Spleen (tissue), 13 donors: ENCODE measurements around the gene ATP8B2. TPM values are rescaled to one million over a fixed set of nuclear protein-coding genes. Genes with fewer than 3 reads are reported as not detected.
"Not testable (repeated sequence)": the region's sequence is repeated elsewhere in the genome, so short reads cannot be mapped to it uniquely, and the experiment has no call there.

ENCODE experiments used
- DNase-seq: peaks from one replicate; pipeline ENCODE4 v3.0.0-alpha.2; 2020
- H3K27ac ChIP-seq, 8 donors: fragments of 200-600 bp; sonication (generic) in 7 of 8; 1 replicate in 4 of 8; 2 replicates in 4 of 8; pipeline versions ENCODE4 v1.5.0 to v1.8.0; 2016 to 2021; ENCODE audit warnings: inconsistent platforms in 4 of 8, mild to moderate bottlenecking in 4 of 8, moderate library complexity in 1 of 8
- H3K27me3 ChIP-seq, 7 donors: fragments of 200-600 bp; sonication (generic) in 6 of 7; replicated peaks in 1 of 7; 1 replicate in 4 of 7; 2 replicates in 3 of 7; pipeline versions ENCODE4 v1.5.0 to v1.8.0; 2016 to 2021; ENCODE audit warnings: inconsistent platforms in 3 of 7, mild to moderate bottlenecking in 1 of 7
- H3K36me3 ChIP-seq, 6 donors: fragments of 200-600 bp; sonication (generic) in 5 of 6; 1 replicate in 4 of 6; 2 replicates in 2 of 6; pipeline versions ENCODE4 v1.5.0 to v1.8.0; 2016 to 2021; ENCODE audit warnings: inconsistent platforms in 2 of 6
- H3K4me1 ChIP-seq, 6 donors: fragments of 200-600 bp; sonication (generic) in 5 of 6; 1 replicate in 3 of 6; 2 replicates in 3 of 6; pipeline versions ENCODE4 v1.5.0 to v1.8.0; 2016 to 2021; ENCODE audit warnings: inconsistent platforms in 3 of 6
- H3K4me3 ChIP-seq, 8 donors: fragments of 200-600 bp; sonication (generic) in 7 of 8; 1 replicate in 4 of 8; 2 replicates in 4 of 8; pipeline versions ENCODE4 v1.5.0 to v1.8.0; 2016 to 2021; ENCODE audit warnings: inconsistent platforms in 4 of 8, mild to moderate bottlenecking in 4 of 8, moderate library complexity in 2 of 8
- H3K9me3 ChIP-seq, 8 donors: fragments of 200-600 bp; sonication (generic) in 7 of 8; 1 replicate in 4 of 8; 2 replicates in 4 of 8; pipeline versions ENCODE4 v1.5.0 to v1.8.0; 2016 to 2021; ENCODE audit warnings: inconsistent platforms in 4 of 8
- POLR2A ChIP-seq, 3 donors: fragments of 450-650 bp; IDR thresholded peaks; one replicate each; pipeline ENCODE4 v1.5.1; 2017; ENCODE audit warnings: antibody characterized with exemption in 3 of 3, mild to moderate bottlenecking in 1 of 3
- POLR2AphosphoS5 ChIP-seq, 3 donors: sonication (generic); formaldehyde crosslinking; IDR thresholded peaks; one replicate each; pipeline ENCODE4 v1.5.1; 2017; ENCODE audit warnings: antibody characterized with exemption in 3 of 3
- WGBS, 5 donors: extraction: QIAGEN DNeasy Blood & Tissue Kit in 3 of 5; methylation state at CpG; one replicate each; pipeline versions ENCODE4 v1.1.5 to v1.1.7; 2013 to 2018; 5-methylcytosine and 5-hydroxymethylcytosine counted together
- intact Hi-C: fragments of 100-400 bp; cut with DNase I; formaldehyde crosslinking; loops from one replicate; pipeline ENCODE4 v1.15.0; 2023; ENCODE audit warnings: low total_unique reads
- long read RNA-seq, 2 donors: transcript quantifications; one replicate each; lab custom pipeline, GENCODE V29; 2026
- polyA plus RNA-seq, 3 donors: library from polyadenylated mRNA; stranded (reverse); fragments of 200-250 nt; gene quantifications; one replicate each; pipeline ENCODE4 v1.2.1, GENCODE V29; 2013
- total RNA-seq, 7 donors: library from RNA; depleted of rRNA in 3 of 7; stranded (reverse); fragments of >200 nt in 3 of 7; fragmentation: NEBNext Ultra II Directional in 4 of 7; extraction: Animal tissue kit (Norgen Biotek cat#: 25700) in 4 of 7; gene quantifications; one replicate each; pipeline versions ENCODE4 v1.1.0 to v1.2.1, GENCODE V29; 2016 to 2021
- TF ChIP-seq, protein P1 (sequence below), 11 experiments: fragments of 200-600 bp in 7 of 11; fragments of 450-650 bp in 4 of 11; sonication (generic) in 4 of 11; IDR thresholded peaks in 8 of 11; conservative IDR thresholded peaks in 3 of 11; 1 replicate in 7 of 11; 2 replicates in 4 of 11; pipeline versions ENCODE4 v1.4.0 to v1.8.0; 2016 to 2021; ENCODE audit warnings: antibody characterized with exemption in 11 of 11, inconsistent platforms in 4 of 11, mild to moderate bottlenecking in 1 of 11
- donor health status: healthy with polysubstance abuse.
- donor health status: DM: no; HTN: no; CAD: no; lungs with moderate emphysema.
- donor health status: DM: no; HTN: no; CAD: no.
- donor health status: Bipolar disorder and iron deficiency.
- donor health status: healthy.
- donor health status: DM: no; HTN: no; CAD: no.
- donor health status: DM: yes; HTN: yes; CAD: no.

ATP8B2 gene, protein sequence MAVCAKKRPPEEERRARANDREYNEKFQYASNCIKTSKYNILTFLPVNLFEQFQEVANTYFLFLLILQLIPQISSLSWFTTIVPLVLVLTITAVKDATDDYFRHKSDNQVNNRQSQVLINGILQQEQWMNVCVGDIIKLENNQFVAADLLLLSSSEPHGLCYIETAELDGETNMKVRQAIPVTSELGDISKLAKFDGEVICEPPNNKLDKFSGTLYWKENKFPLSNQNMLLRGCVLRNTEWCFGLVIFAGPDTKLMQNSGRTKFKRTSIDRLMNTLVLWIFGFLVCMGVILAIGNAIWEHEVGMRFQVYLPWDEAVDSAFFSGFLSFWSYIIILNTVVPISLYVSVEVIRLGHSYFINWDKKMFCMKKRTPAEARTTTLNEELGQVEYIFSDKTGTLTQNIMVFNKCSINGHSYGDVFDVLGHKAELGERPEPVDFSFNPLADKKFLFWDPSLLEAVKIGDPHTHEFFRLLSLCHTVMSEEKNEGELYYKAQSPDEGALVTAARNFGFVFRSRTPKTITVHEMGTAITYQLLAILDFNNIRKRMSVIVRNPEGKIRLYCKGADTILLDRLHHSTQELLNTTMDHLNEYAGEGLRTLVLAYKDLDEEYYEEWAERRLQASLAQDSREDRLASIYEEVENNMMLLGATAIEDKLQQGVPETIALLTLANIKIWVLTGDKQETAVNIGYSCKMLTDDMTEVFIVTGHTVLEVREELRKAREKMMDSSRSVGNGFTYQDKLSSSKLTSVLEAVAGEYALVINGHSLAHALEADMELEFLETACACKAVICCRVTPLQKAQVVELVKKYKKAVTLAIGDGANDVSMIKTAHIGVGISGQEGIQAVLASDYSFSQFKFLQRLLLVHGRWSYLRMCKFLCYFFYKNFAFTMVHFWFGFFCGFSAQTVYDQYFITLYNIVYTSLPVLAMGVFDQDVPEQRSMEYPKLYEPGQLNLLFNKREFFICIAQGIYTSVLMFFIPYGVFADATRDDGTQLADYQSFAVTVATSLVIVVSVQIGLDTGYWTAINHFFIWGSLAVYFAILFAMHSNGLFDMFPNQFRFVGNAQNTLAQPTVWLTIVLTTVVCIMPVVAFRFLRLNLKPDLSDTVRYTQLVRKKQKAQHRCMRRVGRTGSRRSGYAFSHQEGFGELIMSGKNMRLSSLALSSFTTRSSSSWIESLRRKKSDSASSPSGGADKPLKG
- total RNA-seq (100 to 1,000 TPM in 2 of 7 donors, 10 to 100 TPM in 5; 42.3 to 107 (median 66.7) TPM), polyA plus RNA-seq (10 to 100 TPM in 1 of 3 donors, 1 to 10 TPM in 2; 5.4 to 17.0 (median 6.4) TPM)
- long read RNA-seq, donor 1, partial matches to known transcripts: 0 of 1 reads
- long read RNA-seq, donor 1, other reads (novel, unspliced or antisense): 0 of 1 reads
- long read RNA-seq, donor 2: 0 reads

DNA sequence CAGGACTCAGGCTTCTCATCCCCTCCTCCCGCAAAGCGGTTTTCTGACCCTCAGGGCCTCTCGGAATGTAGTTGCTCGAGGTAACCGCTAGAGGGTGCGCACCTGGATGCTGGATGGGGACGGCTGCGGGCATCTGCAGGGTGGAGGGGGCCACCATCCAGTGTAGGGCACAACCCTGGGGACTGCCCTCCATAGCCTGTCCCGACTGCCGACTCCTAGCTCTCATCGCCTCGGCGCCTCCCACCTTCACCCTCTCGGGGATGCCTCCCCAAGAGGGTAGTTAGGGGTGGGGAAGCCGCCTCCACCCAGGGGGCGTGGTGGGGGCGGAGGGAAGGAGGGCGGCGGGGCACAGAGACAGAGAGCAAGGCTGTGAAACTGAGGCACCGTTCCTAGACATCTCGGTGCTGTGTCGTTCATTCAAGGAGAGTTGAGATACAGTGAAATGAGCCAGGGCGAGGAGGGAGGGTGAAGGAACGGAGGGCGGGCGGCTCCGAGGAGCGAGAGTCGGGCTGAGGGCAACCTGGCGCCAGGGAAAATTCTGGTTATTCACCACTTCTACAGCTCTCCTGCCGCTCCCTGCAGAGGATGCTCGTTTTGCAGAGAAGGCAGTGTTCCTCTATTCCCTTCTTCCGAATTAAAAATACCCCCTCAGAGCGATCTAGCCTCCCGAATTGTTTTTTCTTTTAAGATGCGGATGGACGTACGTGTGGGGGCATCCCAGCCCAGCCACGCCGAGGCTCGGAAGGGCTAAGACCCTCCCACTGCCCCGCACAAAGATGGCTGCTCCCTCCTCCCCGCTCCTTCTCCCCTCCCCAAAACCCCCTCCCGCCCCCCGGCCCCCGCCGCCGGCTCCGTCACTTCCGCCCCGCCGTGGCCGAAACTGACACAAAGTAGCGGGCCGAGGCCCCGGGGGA is at the start of gene ATP8B2:
Gene ATP8B2 (plus strand): TSS at position 857 of the 914 bp plus-strand sequence. CDS start 2,617 bp downstream, outside the sequence.
- Histone ChIP-seq H3K27ac (peak within 1 kb of the TSS; percentile 59 to 93 (median 88)), H3K36me3 (no peaks in the 10 kb centered on the region), H3K4me1 (peaks cover 34 to 61% (median 52%) of the 10 kb centered on the region in 6 donors), H3K9me3 (no peaks in the 10 kb centered on the region), H3K4me3 (peak within 1 kb of the TSS; percentile 55 to 88 (median 74)), H3K27me3 (peaks cover 0 to 52% (median 0%) of the 10 kb centered on the region in 7 donors)
- intact Hi-C loops: no loop called here
- TF ChIP-seq POLR2A (IDR thresholded peaks at IDR 0.05) (no peak), POLR2AphosphoS5 (IDR thresholded peaks at IDR 0.05) (peak; percentile 50 to 62 (median 56))
- TF ChIP-seq, protein P1, sequence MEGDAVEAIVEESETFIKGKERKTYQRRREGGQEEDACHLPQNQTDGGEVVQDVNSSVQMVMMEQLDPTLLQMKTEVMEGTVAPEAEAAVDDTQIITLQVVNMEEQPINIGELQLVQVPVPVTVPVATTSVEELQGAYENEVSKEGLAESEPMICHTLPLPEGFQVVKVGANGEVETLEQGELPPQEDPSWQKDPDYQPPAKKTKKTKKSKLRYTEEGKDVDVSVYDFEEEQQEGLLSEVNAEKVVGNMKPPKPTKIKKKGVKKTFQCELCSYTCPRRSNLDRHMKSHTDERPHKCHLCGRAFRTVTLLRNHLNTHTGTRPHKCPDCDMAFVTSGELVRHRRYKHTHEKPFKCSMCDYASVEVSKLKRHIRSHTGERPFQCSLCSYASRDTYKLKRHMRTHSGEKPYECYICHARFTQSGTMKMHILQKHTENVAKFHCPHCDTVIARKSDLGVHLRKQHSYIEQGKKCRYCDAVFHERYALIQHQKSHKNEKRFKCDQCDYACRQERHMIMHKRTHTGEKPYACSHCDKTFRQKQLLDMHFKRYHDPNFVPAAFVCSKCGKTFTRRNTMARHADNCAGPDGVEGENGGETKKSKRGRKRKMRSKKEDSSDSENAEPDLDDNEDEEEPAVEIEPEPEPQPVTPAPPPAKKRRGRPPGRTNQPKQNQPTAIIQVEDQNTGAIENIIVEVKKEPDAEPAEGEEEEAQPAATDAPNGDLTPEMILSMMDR (IDR thresholded peaks at IDR 0.05 in 8 of 11, conservative IDR thresholded peaks at IDR 0.05 in 3 of 11): peak; percentile 83 to 96 (median 90)
- peak; percentile 93 for DNase-seq
- 1 to 2% (median 1%) methylated on average over 44 to 56 of the region's 56 CpGs for WGBS, 5 donors

DNA sequence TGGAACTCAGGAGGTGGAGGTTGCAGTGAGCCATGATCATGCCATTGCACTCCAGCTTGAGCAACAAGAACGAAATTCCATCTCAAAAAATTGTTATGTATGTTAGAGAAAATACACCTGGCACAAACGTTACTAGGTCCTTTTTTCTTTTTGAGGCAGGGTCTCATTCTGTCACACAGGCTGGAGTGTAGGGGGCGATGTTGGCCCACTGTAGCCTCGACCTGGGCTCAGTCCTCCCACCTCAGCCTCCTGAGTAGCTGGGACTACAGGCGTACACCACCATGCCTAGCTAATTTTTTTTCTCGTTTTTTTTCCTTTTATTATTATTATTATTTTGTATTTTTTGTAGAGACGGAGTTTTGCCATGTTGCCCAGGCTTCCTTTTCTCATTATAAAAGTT is 48.5 kb upstream of the ATP8B2 start:
- Histone ChIP-seq H3K27ac (no peak overlapping the region), H3K27me3 (no peaks in the 10 kb centered on the region), H3K4me3 (no peak overlapping the region), H3K4me1 (peaks cover 9 to 28% (median 19%) of the 10 kb centered on the region in 6 donors), H3K36me3 (peaks cover 0 to 46% (median 23%) of the 10 kb centered on the region in 6 donors), H3K9me3 (no peaks in the 10 kb centered on the region)
- intact Hi-C loops: no loop called here
- WGBS, 5 donors: 86 to 91% (median 89%) methylated on average over 7 of the region's 7 CpGs
- no peak for DNase-seq
- TF ChIP-seq POLR2A (IDR thresholded peaks at IDR 0.05): no peak
- TF ChIP-seq, protein P1 (IDR thresholded peaks at IDR 0.05 in 8 of 11, conservative IDR thresholded peaks at IDR 0.05 in 3 of 11): no peak
- TF ChIP-seq POLR2AphosphoS5 (IDR thresholded peaks at IDR 0.05): peak in 1 of 3 donors; percentile 11

DNA sequence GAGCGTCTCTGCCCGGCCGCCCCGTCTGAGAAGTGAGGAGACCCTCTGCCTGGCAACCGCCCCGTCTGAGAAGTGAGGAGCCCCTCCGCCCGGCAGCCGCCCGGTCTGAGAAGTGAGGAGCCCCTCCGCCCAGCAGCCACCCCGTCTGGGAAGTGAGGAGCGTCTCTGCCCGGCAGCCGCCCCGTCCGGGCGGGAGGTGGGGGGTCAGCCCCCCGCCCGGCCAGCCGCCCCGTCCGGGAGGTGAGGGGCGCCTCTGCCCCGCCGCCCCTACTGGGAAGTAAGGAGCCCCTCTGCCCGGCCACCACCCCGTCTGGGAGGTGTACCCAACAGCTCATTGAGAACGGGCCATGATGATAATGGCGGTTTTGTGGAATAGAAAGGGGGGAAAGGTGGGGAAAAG is 37.7 kb upstream of the ATP8B2 start:
- DNase-seq, intact Hi-C loops, H3K27me3 ChIP-seq, H3K36me3 ChIP-seq, H3K4me3 ChIP-seq, H3K27ac ChIP-seq, H3K9me3 ChIP-seq, H3K4me1 ChIP-seq: not testable (repeated sequence)
- WGBS, 5 donors: 85 to 98% (median 95%) methylated on average over 4 to 28 of the region's 30 CpGs
